H1 (cell line): Measurements from ENCODE around the gene RAB40B. TPM values are rescaled to one million over a fixed set of nuclear protein-coding genes. Genes with fewer than 3 reads are reported as not detected.

Source experiments
- BACH1 ChIP-seq: IDR thresholded peaks from 2 replicates; pipeline ENCODE4 v1.6.1; 2012; ENCODE audit warnings: low read length, improper control_type of control experiment
- CBX5 ChIP-seq: fragments of 300-800, 300-1000 bp; sonication (generic); IDR thresholded peaks from 2 replicates; pipeline ENCODE4 v1.7.1; 2016; ENCODE audit warnings: antibody characterized with exemption, low read length, low read depth
- CTBP2 ChIP-seq: IDR thresholded peaks from 2 replicates; pipeline ENCODE4 v1.7.0; 2011; ENCODE audit warnings: borderline replicate concordance, mild to moderate bottlenecking, moderate library complexity, mixed read lengths, low read length; ENCODE audit not compliant: insufficient read depth, insufficient read length
- EGR1 ChIP-seq: IDR thresholded peaks from 2 replicates; pipeline ENCODE4 v1.6.1; 2011; ENCODE audit warnings: low read depth, low read length, borderline replicate concordance
- SIRT6 ChIP-seq: IDR thresholded peaks from one replicate; pipeline ENCODE4 v1.7.1; 2012; ENCODE audit warnings: low read length, inconsistent platforms
- polyA plus RNA-seq, 7 experiments: library from polyadenylated mRNA; depleted of rRNA in 3 of 7; stranded (reverse) in 5 of 7; unstranded in 2 of 7; fragments of >200 nt in 5 of 7; fragments of 200-250 nt in 2 of 7; gene quantifications; 1 replicate in 5 of 7; 2 replicates in 1 of 7; 4 replicates in 1 of 7; pipeline versions ENCODE4 v1.2.1 to v1.2.3, GENCODE V29; 2011 to 2013; ENCODE audit warnings: missing spikeins in 2 of 7, mixed read lengths in 2 of 7
- total RNA-seq: library from RNA; stranded (reverse); fragmentation: NEBNext Ultra II Directional; extraction: Animal tissue kit (Norgen Biotek cat#: 25700); gene quantifications from 2 replicates; pipeline ENCODE4 v1.2.1, GENCODE V29; 2021
- TF ChIP-seq, protein P1 (sequence below): IDR thresholded peaks from 2 replicates; pipeline ENCODE4 v1.6.1; 2012; ENCODE audit warnings: inconsistent platforms

RAB40B gene
- total and polyA plus RNA-seq, 2 of the 8 experiments (the other 6 are each of a cell fraction or from before 2014, with no cell fraction given), result 3.1 to 4.6 TPM

DNA sequence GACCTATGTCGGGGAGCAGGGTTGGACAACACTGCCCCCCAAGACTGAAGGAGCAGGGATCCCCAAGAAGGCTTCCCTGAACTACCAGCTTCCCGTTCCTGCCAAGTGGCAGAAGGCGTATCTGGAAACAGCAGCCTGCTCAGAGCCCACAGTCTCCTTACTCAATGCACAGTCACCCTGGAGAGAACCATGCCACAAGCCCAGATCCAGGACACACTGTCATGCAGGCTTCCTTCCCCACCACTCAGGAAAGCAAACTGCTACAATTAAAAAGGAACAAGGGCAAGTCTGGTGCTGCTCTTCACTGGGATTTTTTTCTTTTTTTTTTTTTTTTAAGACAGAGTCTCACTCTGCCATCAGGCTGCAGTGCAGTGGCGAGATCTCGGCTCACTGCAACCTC lies 58.5 kb downstream of the RAB40B start (continued):
- TF ChIP-seq, protein P1, sequence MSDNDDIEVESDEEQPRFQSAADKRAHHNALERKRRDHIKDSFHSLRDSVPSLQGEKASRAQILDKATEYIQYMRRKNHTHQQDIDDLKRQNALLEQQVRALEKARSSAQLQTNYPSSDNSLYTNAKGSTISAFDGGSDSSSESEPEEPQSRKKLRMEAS, result no peak
- no peak for TF ChIP-seq CTBP2
- TF ChIP-seq SIRT6, result no peak
- no peak for TF ChIP-seq CBX5
- TF ChIP-seq BACH1, result no peak
- TF ChIP-seq EGR1, result no peak
